Measurements from ENCODE around the gene SHISA2.
A peak's percentile ranks its signal among the peaks of the same experiment; 100 is the strongest.

The SHISA2 gene

DNA sequence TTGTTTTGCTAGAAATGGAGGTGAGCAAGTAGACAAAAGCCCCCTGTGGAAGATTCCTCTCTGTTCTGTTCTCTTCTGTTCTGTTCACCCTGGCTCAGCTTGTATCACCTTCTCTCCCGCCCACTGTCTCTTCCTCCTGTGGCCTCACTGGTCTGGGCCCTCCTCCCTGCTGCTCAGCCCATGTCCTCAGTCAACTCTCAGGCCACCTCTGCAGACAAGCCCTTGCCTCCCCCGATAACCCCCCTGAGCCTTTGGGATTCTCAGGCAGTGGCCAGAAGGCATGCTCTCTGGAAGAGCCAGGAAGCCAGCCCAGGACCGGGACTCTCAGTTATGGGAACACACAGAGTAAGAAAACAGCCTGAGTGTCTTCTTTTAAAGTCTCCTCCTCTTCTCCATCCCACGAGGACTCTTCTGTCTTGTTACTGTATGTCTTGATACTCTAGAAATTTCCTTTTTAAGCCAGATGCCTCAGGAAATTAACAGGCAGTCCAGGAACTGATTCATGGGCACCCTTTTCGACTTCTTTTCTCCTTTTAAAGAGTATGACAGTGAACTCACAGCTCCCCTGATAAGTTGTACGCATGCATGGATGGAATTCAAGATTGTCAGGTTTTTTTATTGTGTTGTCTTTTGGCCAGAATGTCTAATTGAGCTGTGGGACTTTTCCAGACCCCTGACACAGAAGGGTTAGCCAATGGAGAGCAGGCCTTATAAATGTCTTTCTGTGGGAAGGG, 33.7 kb downstream of the SHISA2 start:
- DNase-seq (ENCODE audit: low read depth in 2 of 2) = no peak

DNA sequence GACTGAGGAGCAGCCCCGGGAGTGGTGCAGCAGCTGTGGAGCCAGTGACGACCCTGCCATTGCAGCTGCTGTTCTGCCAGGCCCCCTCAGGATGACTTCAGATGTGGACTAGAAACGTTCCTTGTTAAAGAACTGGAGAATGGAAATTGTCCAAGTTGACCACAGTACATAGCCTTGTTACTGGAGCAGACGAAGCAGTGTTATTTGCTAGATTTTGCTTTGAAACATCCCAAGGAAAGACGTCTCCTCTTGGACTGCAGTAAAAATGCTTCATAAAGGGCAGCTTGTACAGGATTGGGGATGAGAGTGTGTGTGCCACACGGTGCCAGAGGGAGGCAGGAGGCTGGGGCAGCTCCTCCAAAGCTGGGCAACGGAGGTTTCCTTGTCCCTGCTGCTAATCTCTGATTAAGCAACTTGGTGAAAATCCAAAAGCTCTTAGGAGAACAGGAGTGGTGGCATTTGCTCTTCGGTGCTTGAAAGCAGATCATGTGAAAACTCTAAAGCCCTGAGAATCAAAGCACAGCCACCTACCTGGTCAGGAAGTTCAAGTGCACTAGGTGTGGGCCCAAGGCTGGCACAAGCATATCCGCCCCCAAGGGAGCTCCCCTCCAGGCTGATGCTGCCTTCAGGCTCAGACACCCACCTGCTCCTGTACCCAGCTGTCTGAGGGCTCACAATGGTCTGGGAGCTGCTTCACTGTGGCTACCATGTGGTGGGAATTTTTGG, 34.5 kb downstream of the SHISA2 start:
- DNase-seq (ENCODE audit: low read depth in 2 of 2) = no peak

DNA sequence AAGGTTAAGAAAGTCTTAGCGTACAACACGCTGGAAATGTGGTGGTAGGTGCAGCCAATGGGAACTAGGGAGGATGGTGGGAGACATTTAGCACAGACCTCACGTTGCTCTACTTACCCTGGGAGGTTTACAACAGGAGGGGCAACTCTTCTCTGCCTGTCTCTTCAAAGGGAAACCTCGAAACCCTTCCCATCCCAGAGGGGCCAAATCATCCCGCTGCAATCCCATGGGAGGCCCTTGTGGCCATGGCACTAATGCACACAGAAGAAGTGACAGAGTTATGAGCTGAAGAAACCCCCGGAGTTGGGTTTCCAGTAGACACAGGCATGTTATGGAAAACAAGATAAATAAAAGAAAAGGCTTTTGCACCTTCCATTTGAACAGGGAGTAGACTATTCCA, 35.6 kb downstream of the SHISA2 start:
- no peak for DNase-seq (ENCODE audit: low read depth in 2 of 2)

DNA sequence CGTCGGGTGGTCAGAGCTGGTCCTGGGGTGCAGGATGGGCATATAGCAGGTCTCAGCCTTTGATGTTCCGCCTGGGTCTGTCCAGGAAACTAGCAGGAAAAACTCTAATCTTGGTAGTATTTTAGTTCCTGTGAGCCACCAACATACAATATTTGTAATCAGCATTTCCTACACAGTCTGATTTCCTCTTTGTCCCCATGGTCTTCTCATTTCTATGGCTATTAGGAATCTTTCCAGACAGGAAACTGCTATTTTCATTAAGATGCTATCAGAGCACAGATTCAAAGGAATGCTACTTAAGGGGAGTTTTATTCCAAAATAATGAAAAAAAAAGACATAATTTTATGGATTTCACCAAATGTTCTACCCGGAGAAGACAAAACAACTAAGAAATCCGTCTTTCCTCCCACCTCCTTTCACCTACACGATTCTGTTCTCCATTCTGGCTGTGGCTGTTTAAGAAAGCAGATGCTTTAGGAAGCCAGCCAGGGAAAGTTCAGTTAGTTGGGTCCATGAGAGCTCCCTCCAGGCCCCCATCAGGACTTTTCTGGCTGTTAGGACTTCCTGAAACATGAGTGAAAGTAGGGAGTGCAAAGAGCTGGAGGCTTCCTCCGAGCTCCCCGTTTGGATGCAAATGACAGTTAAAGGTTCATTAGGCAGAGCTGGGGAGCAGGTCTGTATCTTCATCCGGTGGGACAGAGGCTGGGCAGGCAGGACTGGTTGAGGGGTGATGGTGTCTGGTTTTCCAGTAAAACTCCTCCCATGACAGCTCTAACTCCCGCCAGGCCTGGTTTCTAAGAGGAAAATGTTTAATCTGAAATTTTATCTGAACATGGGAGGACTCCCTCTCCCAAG, 36.3 kb downstream of the SHISA2 start:
- DNase-seq (ENCODE audit: low read depth in 2 of 2) = no peak

GRCh38 chr13:26012995-26013394, 38.8 kb downstream of the SHISA2 start:
- DNase-seq (ENCODE audit: low read depth in 2 of 2) = no peak

DNA sequence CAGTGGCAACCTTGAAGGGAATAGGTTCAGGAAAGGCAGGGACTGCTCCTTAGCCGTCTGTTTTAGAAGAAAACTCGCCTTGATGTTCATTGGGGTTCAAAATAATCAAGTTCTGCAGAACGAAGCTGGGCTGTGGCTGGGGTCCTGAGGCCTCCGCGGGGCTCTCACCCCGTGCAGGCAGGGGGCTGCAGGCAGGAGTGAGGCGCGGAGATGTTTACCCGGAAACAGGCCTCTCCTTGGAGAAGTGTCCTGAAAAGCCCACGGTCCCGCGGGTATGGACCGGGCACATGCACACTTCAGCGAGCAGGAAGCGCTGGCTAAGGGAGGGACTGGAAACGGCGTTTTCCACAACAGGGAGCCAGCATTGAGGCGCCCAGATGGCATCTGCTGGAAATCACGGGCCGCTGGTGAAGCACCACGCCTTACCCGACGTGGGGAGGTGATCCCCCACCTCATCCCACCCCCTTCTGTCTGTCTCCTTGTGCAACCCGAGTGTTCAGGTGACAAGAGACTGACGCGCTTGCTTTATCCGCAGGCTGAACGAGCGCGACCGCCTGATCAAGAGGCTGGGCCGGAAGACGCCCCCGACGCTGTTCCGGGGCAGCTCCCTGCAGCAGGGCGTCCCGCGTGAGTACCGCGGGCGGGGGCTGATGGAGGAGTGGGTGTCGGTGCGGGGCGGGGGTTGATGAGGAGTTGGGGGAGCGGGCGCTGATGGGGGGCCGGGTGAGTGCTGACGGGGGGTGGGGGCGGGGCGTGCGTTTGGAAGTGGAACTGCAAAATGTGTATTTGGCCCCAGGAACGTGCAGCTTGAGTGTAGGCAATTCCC, 39.6 kb downstream of the SHISA2 start:
- DNase-seq (ENCODE audit: low read depth in 2 of 2) = peak in 1 of 2 donors; percentile 19

- DNase-seq (ENCODE audit: low read depth in 2 of 2) = no peak
These were observed 40.6 kb downstream of the SHISA2 start for GRCh38 chr13:26011208-26011573.

DNA sequence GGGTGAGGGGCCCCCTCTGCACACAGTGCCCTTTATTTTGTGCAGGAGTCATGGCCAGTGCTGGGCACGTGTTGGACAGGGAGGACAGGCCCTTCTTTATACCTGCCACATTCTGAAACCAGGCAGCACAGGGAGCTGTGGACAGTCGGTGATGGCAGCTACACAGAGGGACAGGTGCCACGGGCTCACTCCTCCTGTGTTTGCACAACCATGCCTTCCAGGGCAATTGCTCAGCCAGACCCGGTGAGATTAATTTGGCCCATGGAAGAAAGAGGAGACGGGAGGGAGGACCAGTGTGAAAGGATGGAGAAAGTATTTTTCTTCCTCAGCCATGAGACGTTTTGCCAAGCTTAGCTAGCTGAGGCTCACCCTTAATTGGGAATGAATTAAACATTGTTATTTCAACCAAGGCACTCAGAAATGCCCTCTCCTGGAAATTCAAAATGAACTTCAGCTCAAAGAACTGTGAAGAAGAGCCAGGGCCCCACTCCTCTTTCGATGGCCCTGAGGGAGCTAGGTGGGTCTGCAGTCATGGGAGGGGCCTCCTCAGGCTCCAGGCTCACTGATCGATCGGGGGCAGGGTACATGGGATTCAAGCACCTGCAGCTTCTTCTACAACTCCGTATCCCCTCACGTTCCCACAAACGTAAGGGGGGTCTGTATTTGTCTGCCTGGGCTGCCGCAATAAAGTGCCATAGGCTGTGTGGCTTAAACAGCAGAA, 41.2 kb downstream of the SHISA2 start:
- no peak for DNase-seq (ENCODE audit: low read depth in 2 of 2)

DNA sequence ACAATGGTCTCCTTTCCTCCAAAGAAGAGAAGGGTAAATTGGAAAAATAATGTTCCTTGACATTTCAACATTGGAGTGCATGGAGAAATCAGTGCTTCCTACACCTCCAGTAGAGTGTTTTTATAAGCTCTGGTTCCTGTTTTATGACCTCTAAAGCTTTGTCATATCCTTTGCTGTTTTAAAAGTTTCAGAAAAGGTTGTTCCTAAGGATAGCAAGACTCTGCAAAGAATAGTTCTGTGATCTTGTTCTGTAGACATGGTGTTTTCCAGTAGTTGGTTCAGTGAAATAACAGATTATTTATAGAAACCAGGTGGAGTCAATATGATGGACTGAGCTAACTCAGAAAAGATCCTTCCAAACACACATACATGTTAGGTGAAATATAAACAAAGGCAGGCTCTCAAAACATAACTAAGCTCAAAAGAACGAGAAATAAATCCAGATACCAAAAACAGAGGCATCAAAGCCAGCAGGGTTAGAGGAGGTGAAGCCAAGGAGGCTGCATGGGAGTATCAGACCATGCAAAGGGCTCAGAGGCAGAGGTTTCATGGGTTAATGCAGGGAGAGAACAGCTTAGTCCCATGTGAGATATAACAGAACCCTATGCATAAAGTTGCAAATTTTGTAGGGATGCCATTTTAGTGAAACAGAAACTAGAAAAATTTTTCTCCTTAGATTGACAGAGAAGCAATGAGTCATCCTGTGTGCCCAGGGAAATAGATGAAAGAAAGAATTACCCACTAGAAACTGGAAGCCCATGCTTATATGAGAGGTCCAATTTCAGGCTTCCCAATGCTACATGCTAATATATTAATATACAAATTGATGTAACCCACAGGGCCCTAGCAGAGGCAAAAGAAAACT, 44.3 kb downstream of the SHISA2 start:
- DNase-seq (ENCODE audit: low read depth in 2 of 2) = no peak

All from stimulated activated CD8-positive, alpha-beta memory T cell treated with anti-CD3 and anti-CD28 coated beads, Interleukin-7, amount 100 ng/mL, for 1 hour (primary cell).